C4-2B (cell line): ENCODE results near the gene RBMS1.

Experiments used
- H3K27ac ChIP-seq: fragments of 450-650 bp; 2 replicates; pipeline ENCODE4 v1.5.1; 2017
- ZFX ChIP-seq: fragments of 450-650 bp; IDR thresholded peaks from 2 replicates; pipeline ENCODE4 v1.6.1; 2017
- TF ChIP-seq, protein P1 (sequence below): fragments of 450-650 bp; conservative IDR thresholded peaks from 2 replicates; pipeline ENCODE4 v1.5.1; 2017; ENCODE audit warnings: mild to moderate bottlenecking

RBMS1 gene

DNA sequence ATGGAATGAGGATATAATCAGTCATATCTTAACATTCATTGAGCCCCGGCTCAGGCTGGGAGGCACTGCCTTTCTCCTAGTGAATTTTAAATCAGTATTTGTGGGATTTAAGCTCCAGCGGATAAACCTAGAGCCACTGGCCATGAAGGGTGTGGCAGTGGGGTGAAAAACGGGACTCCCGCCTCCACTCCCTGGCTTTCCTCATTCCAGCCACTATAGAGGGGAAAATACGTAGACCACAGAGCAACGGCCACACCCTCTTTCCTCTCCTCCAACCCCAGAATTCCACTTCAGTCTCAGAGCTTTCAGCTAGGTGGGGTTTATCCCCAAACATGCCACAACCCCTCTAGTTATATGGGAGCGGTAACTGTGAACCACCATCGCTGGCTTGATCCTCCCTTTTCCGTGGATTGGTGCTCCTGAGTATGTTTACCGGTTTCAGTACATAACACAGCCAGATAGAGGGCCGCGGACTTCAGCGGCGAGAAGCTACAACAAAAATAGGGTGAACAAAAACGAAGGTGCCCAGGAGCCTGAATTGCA is 223.0 kb downstream of the RBMS1 start:
- TF ChIP-seq, protein P1, sequence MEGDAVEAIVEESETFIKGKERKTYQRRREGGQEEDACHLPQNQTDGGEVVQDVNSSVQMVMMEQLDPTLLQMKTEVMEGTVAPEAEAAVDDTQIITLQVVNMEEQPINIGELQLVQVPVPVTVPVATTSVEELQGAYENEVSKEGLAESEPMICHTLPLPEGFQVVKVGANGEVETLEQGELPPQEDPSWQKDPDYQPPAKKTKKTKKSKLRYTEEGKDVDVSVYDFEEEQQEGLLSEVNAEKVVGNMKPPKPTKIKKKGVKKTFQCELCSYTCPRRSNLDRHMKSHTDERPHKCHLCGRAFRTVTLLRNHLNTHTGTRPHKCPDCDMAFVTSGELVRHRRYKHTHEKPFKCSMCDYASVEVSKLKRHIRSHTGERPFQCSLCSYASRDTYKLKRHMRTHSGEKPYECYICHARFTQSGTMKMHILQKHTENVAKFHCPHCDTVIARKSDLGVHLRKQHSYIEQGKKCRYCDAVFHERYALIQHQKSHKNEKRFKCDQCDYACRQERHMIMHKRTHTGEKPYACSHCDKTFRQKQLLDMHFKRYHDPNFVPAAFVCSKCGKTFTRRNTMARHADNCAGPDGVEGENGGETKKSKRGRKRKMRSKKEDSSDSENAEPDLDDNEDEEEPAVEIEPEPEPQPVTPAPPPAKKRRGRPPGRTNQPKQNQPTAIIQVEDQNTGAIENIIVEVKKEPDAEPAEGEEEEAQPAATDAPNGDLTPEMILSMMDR = no peak
- TF ChIP-seq ZFX = no peak
- peak overlapping the region; percentile 58 for H3K27ac ChIP-seq

DNA sequence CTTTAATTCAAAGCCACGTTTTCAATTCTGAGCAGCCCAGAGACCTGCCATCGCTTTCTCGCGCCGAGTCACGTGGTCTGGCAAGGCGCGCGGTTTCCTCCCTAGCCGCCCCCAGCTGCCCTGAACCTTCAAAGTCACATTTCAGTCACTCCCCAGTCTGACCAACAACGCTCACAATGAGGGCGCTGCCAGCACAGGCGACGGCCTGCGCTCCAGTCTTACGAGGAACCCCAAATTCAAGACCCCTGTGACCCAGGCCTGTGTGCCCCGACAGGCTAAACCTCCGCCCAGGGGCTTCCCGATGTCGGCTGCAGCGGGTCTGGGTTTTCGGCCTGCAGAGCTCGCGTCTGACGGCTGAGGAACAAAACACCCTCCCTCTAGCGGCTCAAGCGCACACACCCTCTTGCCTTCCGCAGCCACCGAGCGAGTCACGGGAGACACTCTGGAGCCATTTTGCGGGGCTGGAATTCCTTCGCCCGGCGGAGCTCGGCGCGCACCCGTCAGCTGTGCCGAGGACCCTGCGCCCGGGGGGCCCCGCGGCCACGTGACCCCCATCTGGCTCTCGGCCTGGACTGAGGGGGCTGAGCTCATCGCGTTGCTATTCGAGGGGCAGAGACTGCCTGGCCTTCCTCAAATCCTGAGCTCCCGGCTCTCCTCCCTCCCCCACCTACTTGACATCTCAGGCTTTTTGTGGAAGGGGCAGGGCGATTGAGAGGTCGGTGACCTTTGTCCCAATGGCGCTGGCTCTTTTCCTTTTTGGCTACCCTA is 223.6 kb downstream of the RBMS1 start:
- H3K27ac ChIP-seq = peak overlapping the region; percentile 58
- TF ChIP-seq, protein P1 = peak; percentile 30
- TF ChIP-seq ZFX = no peak

DNA sequence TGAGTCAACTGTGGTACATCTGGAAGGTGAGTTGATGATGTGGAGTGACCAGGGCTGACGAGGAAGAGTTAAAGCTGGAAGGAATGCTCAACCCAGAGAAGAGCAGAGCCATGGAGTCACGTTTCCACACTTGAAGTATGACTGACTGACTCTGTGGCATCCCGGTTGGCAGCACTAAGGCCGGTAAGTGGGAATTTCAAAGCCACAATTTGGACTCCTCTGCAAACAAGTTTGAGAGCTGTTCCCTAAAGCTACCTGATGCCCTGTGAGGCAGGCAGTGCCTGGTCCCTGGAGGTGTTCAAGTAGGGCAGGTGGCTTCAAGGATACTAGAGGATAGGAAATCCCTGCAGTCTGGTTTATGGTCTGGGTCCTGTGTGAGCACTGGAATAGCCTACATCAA is 224.2 kb downstream of the RBMS1 start:
- peak overlapping the region; percentile 58; the same call in 1 of the 2 replicates for H3K27ac ChIP-seq

DNA sequence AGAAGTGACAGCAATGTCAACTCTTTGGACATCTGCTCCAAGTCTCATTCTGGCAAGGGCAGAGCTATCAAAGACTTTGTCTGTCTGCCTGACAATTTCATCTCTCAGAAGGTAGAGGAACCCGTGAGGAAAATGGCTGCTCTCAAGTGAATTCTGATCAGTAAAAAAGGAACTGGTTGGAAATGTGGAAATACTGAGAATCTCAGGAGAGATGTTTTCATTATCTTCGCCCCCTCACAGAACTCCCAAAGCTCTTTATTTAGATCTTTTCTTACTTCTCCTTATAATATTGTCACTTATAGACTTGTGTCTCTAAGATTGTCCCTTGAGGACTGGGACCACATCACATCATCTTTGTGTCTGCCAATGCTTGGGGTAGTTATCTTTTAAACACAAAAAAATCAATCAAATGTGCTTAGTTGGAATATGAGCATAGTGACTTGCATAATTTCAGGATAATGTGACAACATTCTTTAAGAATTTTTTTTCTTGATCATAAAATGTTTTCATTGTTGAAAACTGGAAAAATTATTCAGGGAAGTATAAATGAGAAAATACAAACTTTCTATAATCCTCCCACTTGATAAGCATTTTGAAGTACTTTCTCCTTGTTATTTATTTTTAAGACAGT is 225.3 kb downstream of the RBMS1 start:
- no peak for TF ChIP-seq ZFX
- TF ChIP-seq, protein P1 = no peak
- no peak overlapping the region for H3K27ac ChIP-seq

More for the DNA sequence above, 224.2 kb downstream of the RBMS1 start:
- no peak for TF ChIP-seq ZFX
- TF ChIP-seq, protein P1 = no peak

DNA sequence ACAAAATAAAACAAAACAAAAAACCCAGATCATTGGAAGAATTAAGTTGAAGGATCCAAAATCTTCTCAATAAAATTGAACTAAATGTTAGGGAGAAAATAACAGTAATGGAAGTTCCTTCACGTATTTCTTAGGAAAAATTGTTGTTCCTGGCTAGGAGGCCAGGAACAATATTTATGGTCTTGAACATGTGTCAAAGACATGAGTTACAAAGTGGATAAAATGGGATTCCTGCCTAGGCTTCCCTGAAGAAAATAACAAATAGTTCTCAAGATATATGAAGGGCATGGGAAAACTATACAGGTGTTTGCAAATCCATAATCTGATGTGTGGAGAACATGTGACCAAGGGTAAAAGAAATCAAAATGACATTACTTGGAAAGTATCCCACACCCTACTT is 225.9 kb downstream of the RBMS1 start:
- H3K27ac ChIP-seq = no peak overlapping the region
- no peak for TF ChIP-seq ZFX
- TF ChIP-seq, protein P1 = no peak

DNA sequence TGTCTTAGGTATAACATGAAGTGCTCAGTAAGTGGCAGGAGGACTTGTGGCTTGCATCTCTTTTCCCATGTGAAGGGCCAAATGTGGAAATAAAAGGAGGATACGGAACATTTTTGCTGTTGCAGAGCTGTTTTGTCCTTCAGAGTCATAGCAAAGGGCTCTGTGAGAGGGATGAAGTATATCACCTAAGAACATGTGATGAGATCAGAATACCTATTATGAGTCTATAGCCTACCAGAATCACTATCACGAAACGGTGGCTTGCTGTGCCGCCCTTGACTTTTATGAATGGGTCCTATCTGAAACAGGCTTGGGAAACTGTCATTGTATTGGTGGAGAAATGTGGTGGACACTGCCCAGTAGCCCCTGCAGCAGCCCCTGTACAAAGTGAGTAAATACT is 226.6 kb downstream of the RBMS1 start:
- no peak for TF ChIP-seq ZFX
- TF ChIP-seq, protein P1 = no peak
- no peak overlapping the region for H3K27ac ChIP-seq

DNA sequence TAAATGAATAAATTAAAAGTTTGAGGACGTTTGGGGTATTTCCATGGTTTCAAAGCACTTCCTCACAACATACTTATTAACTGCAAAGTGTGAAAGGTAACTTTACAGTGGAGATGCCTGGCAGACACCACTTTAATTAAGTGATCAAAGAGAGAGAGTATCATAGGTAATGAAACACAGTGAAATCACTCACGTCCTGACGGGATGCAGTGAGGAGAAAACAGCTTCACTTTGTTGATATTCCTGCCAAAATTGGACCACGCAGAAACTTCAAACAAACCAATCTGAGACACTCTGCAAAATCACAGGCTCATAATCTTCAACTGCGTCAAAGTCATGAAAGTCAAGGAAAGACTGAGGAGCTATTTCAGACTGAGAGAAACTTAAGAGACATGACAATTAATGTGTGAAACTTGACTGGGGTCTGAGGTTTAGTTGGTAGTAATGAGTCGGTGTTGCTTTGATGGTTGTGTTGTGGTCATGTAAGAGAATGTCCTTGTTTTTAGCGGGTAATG is 227.5 kb downstream of the RBMS1 start:
- no peak overlapping the region for H3K27ac ChIP-seq
- TF ChIP-seq ZFX = no peak
- TF ChIP-seq, protein P1 = no peak
